Activated CD8-positive, alpha-beta memory T cell treated with anti-CD3 and anti-CD28 coated beads for 48 hours (primary cell): ENCODE results near the gene KIF1A.
"Not testable (repeated sequence)": the region's sequence is repeated elsewhere in the genome, so short reads cannot be mapped to it uniquely, and the experiment has no call there.

Source experiments
- DNase-seq, 3 experiments: peaks; one replicate each; pipeline ENCODE4 v3.0.0-alpha.2; 2020; ENCODE audit warnings: low read depth in 2 of 3, low spot score in 2 of 3

Gene KIF1A

GRCh38 chr2:240704651-240705050 is 115.4 kb downstream of the KIF1A start:
- DNase-seq = no peak

- no peak for DNase-seq
These were observed 116.3 kb downstream of the KIF1A start for GRCh38 chr2:240703417-240704341.

GRCh38 chr2:240702640-240703011 is 117.4 kb downstream of the KIF1A start:
- no peak for DNase-seq

GRCh38 chr2:240701736-240702639 is 118.0 kb downstream of the KIF1A start:
- no peak for DNase-seq

GRCh38 chr2:240701091-240701735 is 118.8 kb downstream of the KIF1A start:
- DNase-seq = no peak

GRCh38 chr2:240700616-240701015 is 119.4 kb downstream of the KIF1A start:
- not testable (repeated sequence) for DNase-seq

GRCh38 chr2:240699835-240700234 is 120.2 kb downstream of the KIF1A start:
- DNase-seq = not testable (repeated sequence)

- not testable (repeated sequence) for DNase-seq
These were observed 121.0 kb downstream of the KIF1A start for GRCh38 chr2:240698852-240699561.

- not testable (repeated sequence) for DNase-seq
These were observed 123.5 kb downstream of the KIF1A start for GRCh38 chr2:240696469-240696868.

- DNase-seq = not testable (repeated sequence)
These were observed 124.4 kb downstream of the KIF1A start for GRCh38 chr2:240695593-240695992.

- DNase-seq = not testable (repeated sequence)
These were observed 125.7 kb downstream of the KIF1A start for GRCh38 chr2:240694304-240694703.

- DNase-seq = not testable (repeated sequence)
These were observed 127.1 kb downstream of the KIF1A start for GRCh38 chr2:240692583-240693561.

GRCh38 chr2:240691631-240692420 is 128.2 kb downstream of the KIF1A start, which contains the start of gene AQP12A:
TSS of gene AQP12A (plus strand) at chr2:240691866. CDS start at chr2:240691914, 48 bp downstream.
- not testable (repeated sequence) for DNase-seq

- DNase-seq = not testable (repeated sequence)
These were observed 129.0 kb downstream of the KIF1A start for GRCh38 chr2:240691075-240691427.

- DNase-seq = not testable (repeated sequence)
These were observed 129.5 kb downstream of the KIF1A start for GRCh38 chr2:240690421-240691074.

GRCh38 chr2:240689975-240690374 is 130.0 kb downstream of the KIF1A start:
- no peak for DNase-seq

GRCh38 chr2:240688553-240688919 is 131.5 kb downstream of the KIF1A start:
- DNase-seq = no peak
